Upper lobe of right lung (tissue), 1 donor: ENCODE results near the gene TENT4B. TPM values are rescaled to one million over a fixed set of nuclear protein-coding genes. Genes with fewer than 3 reads are reported as not detected.

ENCODE experiments used
- ATAC-seq: fragments of 200-7000 bp; cut with Tn5 transposase; one replicate; pipeline ENCODE4 v1.9.1; 2020; ENCODE audit warnings: mild to moderate bottlenecking, moderate library complexity
- DNase-seq: peaks from one replicate; pipeline ENCODE4 v3.0.0-alpha.2; 2020
- H3K27ac ChIP-seq: fragments of 200-600 bp; one replicate; pipeline ENCODE4 v1.8.0; 2022
- H3K27me3 ChIP-seq: fragments of 200-600 bp; one replicate; pipeline ENCODE4 v1.8.0; 2022; ENCODE audit warnings: mild to moderate bottlenecking
- H3K36me3 ChIP-seq: fragments of 200-600 bp; one replicate; pipeline ENCODE4 v1.8.0; 2022
- H3K4me1 ChIP-seq: fragments of 200-600 bp; one replicate; pipeline ENCODE4 v1.8.0; 2022
- H3K4me3 ChIP-seq: fragments of 200-600 bp; one replicate; pipeline ENCODE4 v1.8.0; 2022; ENCODE audit warnings: mild to moderate bottlenecking
- H3K9me3 ChIP-seq: fragments of 200-600 bp; one replicate; pipeline ENCODE4 v1.8.0; 2022
- CTCF ChIP-seq: fragments of 200-600 bp; IDR thresholded peaks from one replicate; pipeline ENCODE4 v1.8.0; 2022; ENCODE audit warnings: antibody characterized with exemption
- intact Hi-C: fragments of 100-400 bp; cut with DNase I; formaldehyde crosslinking; loops from one replicate; pipeline ENCODE4 v1.11.0; 2022
- total RNA-seq: library from RNA; stranded (reverse); fragmentation: NEBNext Ultra II Directional; extraction: Animal tissue kit (Norgen Biotek cat#: 25700); gene quantifications from one replicate; pipeline ENCODE4 v1.2.1, GENCODE V29; 2021
- donor health status: DM: no; HTN: yes; CAD: no; lungs with severe emphysema.

The TENT4B gene
- total RNA-seq, 1 donor from 2014 or later: 13.3 TPM

- DNase-seq (no peak), ATAC-seq (no peak)
- H3K27me3 ChIP-seq: no peaks in the 10 kb centered on the region
- no peak overlapping the region for H3K27ac ChIP-seq
- intact Hi-C loops: no loop called here
- no peak for TF ChIP-seq CTCF
- H3K4me1 ChIP-seq: peaks cover 22% of the 10 kb centered on the region
- H3K4me3 ChIP-seq: no peak overlapping the region
- H3K36me3 ChIP-seq: no peaks in the 10 kb centered on the region
- H3K9me3 ChIP-seq: no peaks in the 10 kb centered on the region
Observed at GRCh38 chr16:50269769-50270509, 116.8 kb downstream of the TENT4B start.

- peak; percentile 32 for ATAC-seq
- H3K9me3 ChIP-seq: no peaks in the 10 kb centered on the region
- peak; percentile 73 for DNase-seq
Observed at GRCh38 chr16:50270510-50271147, 117.5 kb downstream of the TENT4B start.

GRCh38 chr16:50271148-50272041, 118.3 kb downstream of the TENT4B start:
- peaks cover 12% of the 10 kb centered on the region for H3K4me1 ChIP-seq
- TF ChIP-seq CTCF: no peak
- intact Hi-C loops: no loop called here
- no peaks in the 10 kb centered on the region for H3K36me3 ChIP-seq
- H3K9me3 ChIP-seq: no peaks in the 10 kb centered on the region
- no peak for DNase-seq
- H3K27me3 ChIP-seq: no peaks in the 10 kb centered on the region
- no peak overlapping the region for H3K27ac ChIP-seq
- H3K4me3 ChIP-seq: no peak overlapping the region
- no peak for ATAC-seq

More at GRCh38 chr16:50270510-50271147, 117.5 kb downstream of the TENT4B start:
- intact Hi-C loops: no loop called here
- Histone ChIP-seq H3K4me3 (no peak overlapping the region), H3K36me3 (no peaks in the 10 kb centered on the region), H3K27me3 (no peaks in the 10 kb centered on the region), H3K4me1 (peaks cover 20% of the 10 kb centered on the region), H3K27ac (no peak overlapping the region)
- TF ChIP-seq CTCF: no peak

GRCh38 chr16:50272111-50272571, 119.0 kb downstream of the TENT4B start:
- Histone ChIP-seq H3K27ac (no peak overlapping the region), H3K36me3 (no peaks in the 10 kb centered on the region), H3K27me3 (no peaks in the 10 kb centered on the region), H3K4me3 (no peak overlapping the region), H3K9me3 (no peaks in the 10 kb centered on the region), H3K4me1 (peaks cover 12% of the 10 kb centered on the region)
- DNase-seq: no peak
- intact Hi-C loops: no loop called here
- ATAC-seq: no peak
- TF ChIP-seq CTCF: no peak

- intact Hi-C loops: no loop called here
- no peak for DNase-seq
Observed at GRCh38 chr16:50272687-50273381, 119.7 kb downstream of the TENT4B start.

More at GRCh38 chr16:50272687-50273381, 119.7 kb downstream of the TENT4B start:
- Histone ChIP-seq H3K27me3 (no peaks in the 10 kb centered on the region), H3K9me3 (no peaks in the 10 kb centered on the region), H3K27ac (no peak overlapping the region), H3K4me1 (peaks cover 8% of the 10 kb centered on the region), H3K36me3 (no peaks in the 10 kb centered on the region), H3K4me3 (no peak overlapping the region)
- no peak for TF ChIP-seq CTCF
- no peak for ATAC-seq
